Bronchial epithelial cell (primary cell): ENCODE data around the gene MRPL40. TPM values are rescaled to one million over a fixed set of nuclear protein-coding genes. Genes with fewer than 3 reads are reported as not detected.
A peak's percentile ranks its signal among the peaks of the same experiment; 100 is the strongest.
"Not testable (repeated sequence)": the region's sequence is repeated elsewhere in the genome, so short reads cannot be mapped to it uniquely, and the experiment has no call there.

Experiments used
- DNase-seq: peaks from one replicate; pipeline ENCODE4 v3.0.0-alpha.2; 2010; ENCODE audit warnings: low read depth
- FAIRE-seq: peaks from 2 replicates; lab custom pipeline; 2011; peaks lifted over from hg19 to GRCh38; lab: Jason Lieb, UNC
- H3K27me3 ChIP-seq: 2 replicates; pipeline ENCODE4 v1.5.1; 2011; ENCODE audit warnings: low read length; ENCODE audit not compliant: control insufficient read depth, insufficient read depth
- H3K36me3 ChIP-seq: 2 replicates; pipeline ENCODE4 v1.5.1; 2011; ENCODE audit warnings: low read length; ENCODE audit not compliant: control insufficient read depth, insufficient read depth
- H3K4me3 ChIP-seq: 2 replicates; pipeline ENCODE4 v1.5.1; 2011; ENCODE audit warnings: mild to moderate bottlenecking, low read depth, low read length, control low read depth
- total RNA-seq: library from RNA; depleted of rRNA; stranded (reverse); fragments of >200 nt; gene quantifications from 2 replicates; pipeline ENCODE4 v1.2.1, GENCODE V29; 2014
- TF ChIP-seq, protein P1 (sequence below): IDR thresholded peaks from 2 replicates; pipeline ENCODE4 v1.5.1; 2011; ENCODE audit warnings: mild to moderate bottlenecking, moderate library complexity, low read length, control low read depth, inconsistent platforms; ENCODE audit not compliant: insufficient read depth, severe bottlenecking

Gene MRPL40
- total RNA-seq, 1 donor from 2014 or later, result 60.8 TPM

- peak; percentile 28 for DNase-seq
- peaks cover 6% of the 10 kb centered on the region for H3K36me3 ChIP-seq
- peak overlapping the region; percentile 84 for H3K4me3 ChIP-seq
- no peaks in the 10 kb centered on the region for H3K27me3 ChIP-seq
- TF ChIP-seq, protein P1, sequence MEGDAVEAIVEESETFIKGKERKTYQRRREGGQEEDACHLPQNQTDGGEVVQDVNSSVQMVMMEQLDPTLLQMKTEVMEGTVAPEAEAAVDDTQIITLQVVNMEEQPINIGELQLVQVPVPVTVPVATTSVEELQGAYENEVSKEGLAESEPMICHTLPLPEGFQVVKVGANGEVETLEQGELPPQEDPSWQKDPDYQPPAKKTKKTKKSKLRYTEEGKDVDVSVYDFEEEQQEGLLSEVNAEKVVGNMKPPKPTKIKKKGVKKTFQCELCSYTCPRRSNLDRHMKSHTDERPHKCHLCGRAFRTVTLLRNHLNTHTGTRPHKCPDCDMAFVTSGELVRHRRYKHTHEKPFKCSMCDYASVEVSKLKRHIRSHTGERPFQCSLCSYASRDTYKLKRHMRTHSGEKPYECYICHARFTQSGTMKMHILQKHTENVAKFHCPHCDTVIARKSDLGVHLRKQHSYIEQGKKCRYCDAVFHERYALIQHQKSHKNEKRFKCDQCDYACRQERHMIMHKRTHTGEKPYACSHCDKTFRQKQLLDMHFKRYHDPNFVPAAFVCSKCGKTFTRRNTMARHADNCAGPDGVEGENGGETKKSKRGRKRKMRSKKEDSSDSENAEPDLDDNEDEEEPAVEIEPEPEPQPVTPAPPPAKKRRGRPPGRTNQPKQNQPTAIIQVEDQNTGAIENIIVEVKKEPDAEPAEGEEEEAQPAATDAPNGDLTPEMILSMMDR, result no peak
- no peak for FAIRE-seq
These were observed 2.1 kb upstream of the MRPL40 start for GRCh38 chr22:19429950-19430889.

DNA sequence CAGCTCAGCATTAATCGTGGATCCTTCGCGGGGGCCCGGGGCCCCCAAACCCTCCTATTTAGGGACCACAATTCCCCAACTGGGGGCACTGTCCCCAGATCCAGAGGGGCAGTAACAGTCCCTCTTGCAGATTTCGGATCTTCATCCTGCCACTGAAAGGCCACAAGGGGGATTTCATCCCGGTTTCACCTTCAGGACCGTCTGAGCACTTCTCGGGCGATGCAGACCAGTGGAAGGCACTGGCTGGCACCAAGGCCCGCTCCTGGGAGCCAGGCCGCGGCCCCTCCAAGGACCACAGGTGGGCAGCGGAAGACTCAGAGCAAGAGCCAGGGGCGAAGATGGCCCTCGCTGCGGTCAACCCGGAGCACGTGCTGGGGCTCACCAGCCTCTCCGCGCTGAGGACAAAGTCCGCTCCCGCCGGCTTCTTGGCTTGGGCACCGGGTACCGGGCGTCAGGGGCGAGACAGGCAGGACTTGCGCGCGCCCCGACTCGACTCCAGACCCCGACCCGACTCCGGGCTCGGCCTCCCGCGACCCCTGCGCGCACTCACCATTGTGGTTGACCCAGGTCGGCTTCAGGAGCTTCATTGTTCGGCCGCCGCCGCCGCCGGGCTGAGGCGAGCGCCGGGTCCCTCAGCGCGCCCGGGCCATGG lies 1.3 kb upstream of the MRPL40 start:
- peaks cover 7% of the 10 kb centered on the region for H3K36me3 ChIP-seq
- TF ChIP-seq, protein P1, result peak; percentile 24

GRCh38 chr22:19431649-19432132 lies 654 bp upstream of the MRPL40 start, which contains the start of gene HIRA:
Gene HIRA (minus strand): TSS chr22:19431733. CDS start chr22:19431476, 257 bp downstream.
- Histone ChIP-seq H3K27me3 (no peaks in the 10 kb centered on the region), H3K36me3 (peaks cover 7% of the 10 kb centered on the region), H3K4me3 (peak within 1 kb of the TSS; percentile 84)
- FAIRE-seq (no peak), DNase-seq (peak; percentile 52)
- TF ChIP-seq, protein P1, result no peak

More for the DNA sequence above, 1.3 kb upstream of the MRPL40 start:
- FAIRE-seq, result no peak
- H3K27me3 ChIP-seq, result no peaks in the 10 kb centered on the region
- H3K4me3 ChIP-seq, result peak overlapping the region; percentile 84
- peak; percentile 18 for DNase-seq

- no peak for FAIRE-seq
These were observed 2.1 kb downstream of the MRPL40 start for GRCh38 chr22:19434401-19434800.

GRCh38 chr22:19434829-19435580 lies 2.7 kb downstream of the MRPL40 start:
- TF ChIP-seq, protein P1, result no peak
- DNase-seq, result no peak
- no peaks in the 10 kb centered on the region for H3K27me3 ChIP-seq
- H3K4me3 ChIP-seq, result no peak overlapping the region
- no peak for FAIRE-seq
- H3K36me3 ChIP-seq, result peaks cover 7% of the 10 kb centered on the region

More at GRCh38 chr22:19434401-19434800, 2.1 kb downstream of the MRPL40 start:
- DNase-seq, result no peak
- TF ChIP-seq, protein P1, result no peak
- Histone ChIP-seq H3K36me3 (peaks cover 7% of the 10 kb centered on the region), H3K27me3 (no peaks in the 10 kb centered on the region), H3K4me3 (no peak overlapping the region)

DNA sequence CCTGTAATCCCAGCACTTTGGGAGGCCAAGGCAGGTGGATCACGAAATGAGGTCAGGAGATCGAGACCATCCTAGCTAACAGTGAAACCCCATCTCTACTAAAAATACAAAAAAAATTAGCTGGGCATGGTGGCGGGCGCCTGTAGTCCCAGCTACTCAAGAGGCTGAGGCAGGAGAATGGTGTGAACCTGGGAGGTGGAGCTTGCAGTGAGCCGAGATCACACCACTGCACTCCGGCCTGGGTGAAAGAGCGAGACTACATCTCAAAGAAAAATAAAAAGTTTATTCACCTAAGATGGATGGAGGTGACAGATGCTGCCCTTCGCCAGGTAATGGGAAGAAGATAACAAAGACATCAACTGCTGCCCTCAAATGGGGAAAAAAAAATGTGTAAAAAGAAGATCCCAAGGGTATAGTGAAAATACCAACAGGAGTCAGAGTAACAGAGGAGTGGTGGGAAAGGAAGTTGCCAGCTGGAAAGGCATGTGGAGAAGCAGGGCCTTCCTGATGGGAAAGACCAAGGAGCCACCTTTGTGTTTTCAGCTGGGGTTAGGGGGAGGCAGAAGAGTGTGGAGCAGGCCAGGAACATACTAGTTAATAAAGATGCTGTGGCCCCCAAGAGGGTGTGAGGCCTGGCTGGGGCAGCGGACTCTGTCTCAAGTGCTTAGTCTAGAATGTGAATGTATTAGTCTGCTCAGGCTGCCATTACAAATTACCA lies 4.3 kb downstream of the MRPL40 start:
- H3K36me3 ChIP-seq, FAIRE-seq, H3K27me3 ChIP-seq, DNase-seq, H3K4me3 ChIP-seq: not testable (repeated sequence)
